ENCODE data around the gene SND1. TPM values are rescaled to one million over a fixed set of nuclear protein-coding genes. Genes with fewer than 3 reads are reported as not detected.
"Not testable (repeated sequence)": the region's sequence is repeated elsewhere in the genome, so short reads cannot be mapped to it uniquely, and the experiment has no call there.

The SND1 gene
- total and polyA plus RNA-seq, 4 donors: 59.4 to 214 (median 84.1) TPM

DNA sequence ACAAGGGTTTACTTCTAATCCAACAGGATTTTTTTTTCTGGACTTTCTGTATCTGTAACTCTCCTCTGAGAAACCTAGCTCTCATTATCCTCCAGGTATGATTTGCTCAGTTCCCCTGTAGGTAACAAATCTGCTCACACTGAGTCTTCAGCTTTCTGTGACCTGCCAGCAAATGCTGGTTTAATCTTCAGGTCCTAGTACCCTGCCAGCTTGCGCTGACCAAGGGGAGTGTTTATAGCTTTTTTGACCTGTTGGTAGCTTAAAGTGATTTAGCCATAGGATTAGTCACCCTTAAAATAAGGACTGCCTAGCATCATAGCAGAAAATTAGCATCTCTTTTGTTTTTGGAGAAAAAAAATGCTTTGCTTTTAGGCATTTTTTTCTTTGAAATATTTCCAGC, 22.4 kb downstream of the SND1 start:
- H3K4me1 ChIP-seq (ENCODE audit: control insufficient read depth in 4 of 4, insufficient read depth in 4 of 4, low read length in 3 of 4): peaks cover 0 to 4% (median 2%) of the 10 kb centered on the region in 4 donors
- H3K9ac ChIP-seq (ENCODE audit: low read depth in 1 of 2, low read length in 2 of 2): no peak overlapping the region
- DNase-seq (ENCODE audit: low spot score): no peak
- H3K27ac ChIP-seq (ENCODE audit: low read depth in 1 of 2, low read length in 2 of 2): no peak overlapping the region
- WGBS: 95% methylated on average over 1 of the region's 1 CpG
- no peaks in the 10 kb centered on the region for H3K27me3 ChIP-seq (ENCODE audit: control insufficient read depth in 4 of 4, insufficient read depth in 4 of 4, low read length in 3 of 4)
- H3K4me3 ChIP-seq (ENCODE audit: low read depth in 1 of 3, low read length in 3 of 3): no peak overlapping the region
- no peak for TF ChIP-seq RXRA (IDR thresholded peaks at IDR 0.05)
- TF ChIP-seq YY1 (IDR thresholded peaks at IDR 0.05): no peak
- peaks cover 0 to 11% (median 4%) of the 10 kb centered on the region in 4 donors for H3K36me3 ChIP-seq (ENCODE audit: control insufficient read depth in 4 of 4, insufficient read depth in 3 of 4, low read depth in 1 of 4, low read length in 3 of 4)
- no peaks in the 10 kb centered on the region for H3K9me3 ChIP-seq (ENCODE audit: control insufficient read depth in 4 of 4, low read length in 3 of 4)

DNA sequence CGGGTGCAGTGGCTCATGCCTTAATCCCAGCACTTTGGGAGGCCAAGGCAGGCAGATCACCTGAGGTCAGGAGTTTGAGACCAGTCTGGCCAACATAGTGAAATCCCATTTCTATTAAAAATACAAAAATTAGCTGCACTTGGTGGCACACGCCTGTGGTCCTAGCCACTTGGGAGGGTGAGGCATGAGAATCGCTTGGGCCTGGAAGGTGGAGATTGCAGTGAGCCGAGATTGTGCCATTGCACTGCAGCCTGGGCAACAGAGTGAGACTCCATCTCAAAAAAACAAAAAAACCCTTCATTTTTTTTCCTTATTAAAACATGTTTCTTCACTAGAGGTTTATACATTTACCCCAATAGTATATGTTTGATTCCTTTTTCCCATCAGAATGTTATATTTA, 22.9 kb downstream of the SND1 start:
- not testable (repeated sequence) for DNase-seq (ENCODE audit: low spot score)

DNA sequence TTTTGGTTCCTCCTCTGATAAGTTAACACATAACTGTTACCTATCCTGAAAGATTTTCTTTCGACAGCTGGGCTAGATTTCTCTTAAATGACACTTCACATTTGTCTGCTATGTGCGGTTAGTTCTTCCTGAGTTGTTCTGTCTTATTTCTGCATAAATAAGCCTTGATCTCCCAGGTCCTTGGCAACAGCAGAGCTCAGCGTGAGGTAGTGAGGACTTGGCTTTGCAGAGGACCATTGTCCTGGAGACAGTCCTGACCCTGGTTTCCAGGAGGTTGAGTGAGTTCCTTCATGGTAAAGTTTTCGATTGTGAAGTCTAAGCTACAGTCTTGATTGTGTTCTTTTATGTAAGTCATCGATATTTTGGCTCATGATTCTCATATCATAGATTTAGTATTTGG, 23.7 kb downstream of the SND1 start:
- Histone ChIP-seq H3K27ac (ENCODE audit: low read depth in 1 of 2, low read length in 2 of 2) (no peak overlapping the region), H3K9me3 (ENCODE audit: control insufficient read depth in 4 of 4, low read length in 3 of 4) (no peaks in the 10 kb centered on the region), H3K27me3 (ENCODE audit: control insufficient read depth in 4 of 4, insufficient read depth in 4 of 4, low read length in 3 of 4) (no peaks in the 10 kb centered on the region), H3K4me1 (ENCODE audit: control insufficient read depth in 4 of 4, insufficient read depth in 4 of 4, low read length in 3 of 4) (peaks cover 0 to 4% (median 2%) of the 10 kb centered on the region in 4 donors), H3K4me3 (ENCODE audit: low read depth in 1 of 3, low read length in 3 of 3) (no peak overlapping the region), H3K36me3 (ENCODE audit: control insufficient read depth in 4 of 4, insufficient read depth in 3 of 4, low read depth in 1 of 4, low read length in 3 of 4) (peaks cover 0 to 8% (median 4%) of the 10 kb centered on the region in 4 donors), H3K9ac (ENCODE audit: low read depth in 1 of 2, low read length in 2 of 2) (no peak overlapping the region)
- 95% methylated on average over 5 of the region's 5 CpGs for WGBS
- no peak for DNase-seq (ENCODE audit: low spot score)
- no peak for TF ChIP-seq FOXA2 (IDR thresholded peaks at IDR 0.05)
- TF ChIP-seq, protein P1, sequence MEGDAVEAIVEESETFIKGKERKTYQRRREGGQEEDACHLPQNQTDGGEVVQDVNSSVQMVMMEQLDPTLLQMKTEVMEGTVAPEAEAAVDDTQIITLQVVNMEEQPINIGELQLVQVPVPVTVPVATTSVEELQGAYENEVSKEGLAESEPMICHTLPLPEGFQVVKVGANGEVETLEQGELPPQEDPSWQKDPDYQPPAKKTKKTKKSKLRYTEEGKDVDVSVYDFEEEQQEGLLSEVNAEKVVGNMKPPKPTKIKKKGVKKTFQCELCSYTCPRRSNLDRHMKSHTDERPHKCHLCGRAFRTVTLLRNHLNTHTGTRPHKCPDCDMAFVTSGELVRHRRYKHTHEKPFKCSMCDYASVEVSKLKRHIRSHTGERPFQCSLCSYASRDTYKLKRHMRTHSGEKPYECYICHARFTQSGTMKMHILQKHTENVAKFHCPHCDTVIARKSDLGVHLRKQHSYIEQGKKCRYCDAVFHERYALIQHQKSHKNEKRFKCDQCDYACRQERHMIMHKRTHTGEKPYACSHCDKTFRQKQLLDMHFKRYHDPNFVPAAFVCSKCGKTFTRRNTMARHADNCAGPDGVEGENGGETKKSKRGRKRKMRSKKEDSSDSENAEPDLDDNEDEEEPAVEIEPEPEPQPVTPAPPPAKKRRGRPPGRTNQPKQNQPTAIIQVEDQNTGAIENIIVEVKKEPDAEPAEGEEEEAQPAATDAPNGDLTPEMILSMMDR (IDR thresholded peaks at IDR 0.05; ENCODE audit: low read depth, low read length, missing input control): no peak
- TF ChIP-seq RXRA (IDR thresholded peaks at IDR 0.05): no peak
- no peak for TF ChIP-seq TAF1 (conservative IDR thresholded peaks at IDR 0.05)
- no peak for TF ChIP-seq SP1 (IDR thresholded peaks at IDR 0.05)
- no peak for TF ChIP-seq RAD21 (IDR thresholded peaks at IDR 0.05)
- TF ChIP-seq, protein P2, sequence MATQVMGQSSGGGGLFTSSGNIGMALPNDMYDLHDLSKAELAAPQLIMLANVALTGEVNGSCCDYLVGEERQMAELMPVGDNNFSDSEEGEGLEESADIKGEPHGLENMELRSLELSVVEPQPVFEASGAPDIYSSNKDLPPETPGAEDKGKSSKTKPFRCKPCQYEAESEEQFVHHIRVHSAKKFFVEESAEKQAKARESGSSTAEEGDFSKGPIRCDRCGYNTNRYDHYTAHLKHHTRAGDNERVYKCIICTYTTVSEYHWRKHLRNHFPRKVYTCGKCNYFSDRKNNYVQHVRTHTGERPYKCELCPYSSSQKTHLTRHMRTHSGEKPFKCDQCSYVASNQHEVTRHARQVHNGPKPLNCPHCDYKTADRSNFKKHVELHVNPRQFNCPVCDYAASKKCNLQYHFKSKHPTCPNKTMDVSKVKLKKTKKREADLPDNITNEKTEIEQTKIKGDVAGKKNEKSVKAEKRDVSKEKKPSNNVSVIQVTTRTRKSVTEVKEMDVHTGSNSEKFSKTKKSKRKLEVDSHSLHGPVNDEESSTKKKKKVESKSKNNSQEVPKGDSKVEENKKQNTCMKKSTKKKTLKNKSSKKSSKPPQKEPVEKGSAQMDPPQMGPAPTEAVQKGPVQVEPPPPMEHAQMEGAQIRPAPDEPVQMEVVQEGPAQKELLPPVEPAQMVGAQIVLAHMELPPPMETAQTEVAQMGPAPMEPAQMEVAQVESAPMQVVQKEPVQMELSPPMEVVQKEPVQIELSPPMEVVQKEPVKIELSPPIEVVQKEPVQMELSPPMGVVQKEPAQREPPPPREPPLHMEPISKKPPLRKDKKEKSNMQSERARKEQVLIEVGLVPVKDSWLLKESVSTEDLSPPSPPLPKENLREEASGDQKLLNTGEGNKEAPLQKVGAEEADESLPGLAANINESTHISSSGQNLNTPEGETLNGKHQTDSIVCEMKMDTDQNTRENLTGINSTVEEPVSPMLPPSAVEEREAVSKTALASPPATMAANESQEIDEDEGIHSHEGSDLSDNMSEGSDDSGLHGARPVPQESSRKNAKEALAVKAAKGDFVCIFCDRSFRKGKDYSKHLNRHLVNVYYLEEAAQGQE (IDR thresholded peaks at IDR 0.05): no peak
- no peak for TF ChIP-seq GABPA (IDR thresholded peaks at IDR 0.05 in 1 of 2, conservative IDR thresholded peaks at IDR 0.05 in 1 of 2)
- no peak for TF ChIP-seq YY1 (IDR thresholded peaks at IDR 0.05)
- no peak for TF ChIP-seq HNF4G (IDR thresholded peaks at IDR 0.05)
- TF ChIP-seq HNF4A (conservative IDR thresholded peaks at IDR 0.05): no peak
- no peak for TF ChIP-seq NR2F2 (IDR thresholded peaks at IDR 0.05)
- TF ChIP-seq FOXA1 (IDR thresholded peaks at IDR 0.05): no peak
- TF ChIP-seq, protein P3, sequence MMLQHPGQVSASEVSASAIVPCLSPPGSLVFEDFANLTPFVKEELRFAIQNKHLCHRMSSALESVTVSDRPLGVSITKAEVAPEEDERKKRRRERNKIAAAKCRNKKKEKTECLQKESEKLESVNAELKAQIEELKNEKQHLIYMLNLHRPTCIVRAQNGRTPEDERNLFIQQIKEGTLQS (IDR thresholded peaks at IDR 0.05): no peak
- no peak for TF ChIP-seq JUND (IDR thresholded peaks at IDR 0.05)

More for the DNA sequence above, 22.9 kb downstream of the SND1 start:
- not testable (repeated sequence) for H3K27ac ChIP-seq (ENCODE audit: low read depth in 1 of 2, low read length in 2 of 2); H3K4me1 ChIP-seq (ENCODE audit: control insufficient read depth in 4 of 4, insufficient read depth in 4 of 4, low read length in 3 of 4); H3K4me3 ChIP-seq (ENCODE audit: low read depth in 1 of 3, low read length in 3 of 3); H3K9me3 ChIP-seq (ENCODE audit: control insufficient read depth in 4 of 4, low read length in 3 of 4); H3K9ac ChIP-seq (ENCODE audit: low read depth in 1 of 2, low read length in 2 of 2); H3K27me3 ChIP-seq (ENCODE audit: control insufficient read depth in 4 of 4, insufficient read depth in 4 of 4, low read length in 3 of 4)
- H3K36me3 ChIP-seq (ENCODE audit: control insufficient read depth in 4 of 4, insufficient read depth in 3 of 4, low read depth in 1 of 4, low read length in 3 of 4): peaks cover 0 to 11% (median 4%) of the 10 kb centered on the region in 4 donors
- 96% methylated on average over 4 of the region's 4 CpGs for WGBS

Data from liver (tissue), 9 donors.